Lower leg skin (tissue), 4 donors: ENCODE measurements around the gene UBE2J1. TPM values are rescaled to one million over a fixed set of nuclear protein-coding genes. Genes with fewer than 3 reads are reported as not detected.
"Not testable (repeated sequence)": the region's sequence is repeated elsewhere in the genome, so short reads cannot be mapped to it uniquely, and the experiment has no call there.

ENCODE experiments used
- DNase-seq, 2 donors: peaks; one replicate each; pipeline ENCODE4 v3.0.0-alpha.2; 2019; ENCODE audit warnings: low spot score in 2 of 2
- H3K4me3 ChIP-seq: fragments of 200-600 bp; sonication (generic); 2 replicates; pipeline ENCODE4 v1.5.1; 2017; ENCODE audit warnings: mild to moderate bottlenecking, low read depth; ENCODE audit not compliant: poor library complexity, severe bottlenecking
- CTCF ChIP-seq, 3 donors: fragments of 450-650 bp; IDR thresholded peaks; one replicate each; pipeline ENCODE4 v1.5.1; 2016; ENCODE audit warnings: antibody characterized with exemption in 3 of 3, mild to moderate bottlenecking in 3 of 3, moderate library complexity in 2 of 3
- POLR2A ChIP-seq, 2 donors: fragments of 450-650 bp; IDR thresholded peaks; one replicate each; pipeline ENCODE4 v1.6.1; 2016 to 2017; ENCODE audit warnings: antibody characterized with exemption in 2 of 2, mild to moderate bottlenecking in 1 of 2, moderate library complexity in 1 of 2
- WGBS, 2 donors: methylation state at CpG; one replicate each; pipeline ENCODE4 v1.1.5; 2018; 5-methylcytosine and 5-hydroxymethylcytosine counted together
- intact Hi-C: fragments of 100-400 bp; cut with DNase I; formaldehyde crosslinking; loops from one replicate; pipeline ENCODE4 v1.15.0; 2023; ENCODE audit warnings: low total_unique reads
- total RNA-seq, 4 donors: library from RNA; depleted of rRNA; stranded (reverse); fragments of >200 nt; gene quantifications; one replicate each; pipeline ENCODE4 v1.1.0, GENCODE V29; 2016

Gene UBE2J1
- 10 to 100 TPM; 15.9 to 26.7 (median 22.6) TPM for total RNA-seq

GRCh38 chr6:89352278-89353117 is at the start of gene UBE2J1:
Gene UBE2J1, minus strand, starts transcription at chr6:89352722. Its CDS starts 153 bp downstream, at chr6:89352569.
- TF ChIP-seq POLR2A (IDR thresholded peaks at IDR 0.05) (peak in 1 of 2 donors; percentile 87), CTCF (IDR thresholded peaks at IDR 0.05) (no peak)
- WGBS, 2 donors, result 0% methylated on average over 38 to 50 of the region's 102 CpGs
- intact Hi-C loops, result no loop called here
- peak; percentile 91 to 98 for DNase-seq
- peak within 1 kb of the TSS; percentile 89 for H3K4me3 ChIP-seq

GRCh38 chr6:89400912-89401399 is 48.4 kb upstream of the UBE2J1 start:
- no peak for TF ChIP-seq POLR2A (IDR thresholded peaks at IDR 0.05)
- TF ChIP-seq CTCF (IDR thresholded peaks at IDR 0.05), result no peak
- DNase-seq, result no peak
- intact Hi-C loops, result no loop called here
- no peak overlapping the region for H3K4me3 ChIP-seq
- 57 to 59% methylated on average over 6 of the region's 6 CpGs for WGBS, 2 donors

GRCh38 chr6:89400050-89400449 is 47.5 kb upstream of the UBE2J1 start:
- H3K4me3 ChIP-seq, result no peak overlapping the region
- DNase-seq, result no peak
- intact Hi-C loops, result no loop called here
- TF ChIP-seq POLR2A (IDR thresholded peaks at IDR 0.05), result no peak
- TF ChIP-seq CTCF (IDR thresholded peaks at IDR 0.05), result no peak
- 92 to 98% methylated on average over 3 of the region's 3 CpGs for WGBS, 2 donors

GRCh38 chr6:89398762-89399525 is 46.4 kb upstream of the UBE2J1 start:
- no peak overlapping the region for H3K4me3 ChIP-seq
- TF ChIP-seq CTCF (IDR thresholded peaks at IDR 0.05) (no peak), POLR2A (IDR thresholded peaks at IDR 0.05) (no peak)
- DNase-seq, result no peak
- intact Hi-C loops, result no loop called here
- WGBS, 2 donors, result 86 to 89% methylated on average over 7 of the region's 7 CpGs

GRCh38 chr6:89397884-89398283 is 45.4 kb upstream of the UBE2J1 start:
- WGBS, 2 donors, result 87 to 89% methylated on average over 4 of the region's 4 CpGs
- DNase-seq, intact Hi-C loops, H3K4me3 ChIP-seq: not testable (repeated sequence)

- H3K4me3 ChIP-seq, result no peak overlapping the region
- intact Hi-C loops, result no loop called here
- 96 to 97% methylated on average over 1 of the region's 1 CpG for WGBS, 2 donors
- no peak for TF ChIP-seq POLR2A (IDR thresholded peaks at IDR 0.05)
- TF ChIP-seq CTCF (IDR thresholded peaks at IDR 0.05), result no peak
- no peak for DNase-seq
Observed at GRCh38 chr6:89393659-89394058, 41.1 kb upstream of the UBE2J1 start.
